Activated T-cell treated with anti-CD3 and anti-CD28 coated beads, Interleukin-2, amount 50 U/mL, for 4 hours (primary cell): ENCODE measurements around the gene FOXL1. TPM values are rescaled to one million over a fixed set of nuclear protein-coding genes. Genes with fewer than 3 reads are reported as not detected.

Experiments
- ATAC-seq, 2 donors: fragments of 200-7000 bp; cut with Tn5 transposase; one replicate each; pipeline ENCODE4 v1.10.0; 2021
- DNase-seq: peaks from one replicate; pipeline ENCODE4 v3.0.0-alpha.2; 2020
- H3K27me3 Mint-ChIP-seq: one replicate; pipeline ENCODE4 v1.8.0; 2021; ENCODE audit warnings: low read depth, mixed read lengths
- H3K36me3 Mint-ChIP-seq: one replicate; pipeline ENCODE4 v1.8.0; 2022; ENCODE audit warnings: mixed read lengths; ENCODE audit not compliant: insufficient read depth
- H3K4me1 Mint-ChIP-seq: one replicate; pipeline ENCODE4 v1.8.0; 2021; ENCODE audit warnings: low read depth, mixed read lengths
- H3K4me3 Mint-ChIP-seq: one replicate; pipeline ENCODE4 v1.8.0; 2021; ENCODE audit warnings: mild to moderate bottlenecking, moderate library complexity, mixed read lengths
- H3K9me3 Mint-ChIP-seq: one replicate; pipeline ENCODE4 v1.8.0; 2021; ENCODE audit warnings: mixed read lengths
- total RNA-seq, 3 donors: library from RNA; stranded (reverse); gene quantifications; one replicate each; pipeline ENCODE4 v1.2.1, GENCODE V29; 2021

Gene FOXL1
- total RNA-seq, 3 donors from 2014 or later = not detected

DNA sequence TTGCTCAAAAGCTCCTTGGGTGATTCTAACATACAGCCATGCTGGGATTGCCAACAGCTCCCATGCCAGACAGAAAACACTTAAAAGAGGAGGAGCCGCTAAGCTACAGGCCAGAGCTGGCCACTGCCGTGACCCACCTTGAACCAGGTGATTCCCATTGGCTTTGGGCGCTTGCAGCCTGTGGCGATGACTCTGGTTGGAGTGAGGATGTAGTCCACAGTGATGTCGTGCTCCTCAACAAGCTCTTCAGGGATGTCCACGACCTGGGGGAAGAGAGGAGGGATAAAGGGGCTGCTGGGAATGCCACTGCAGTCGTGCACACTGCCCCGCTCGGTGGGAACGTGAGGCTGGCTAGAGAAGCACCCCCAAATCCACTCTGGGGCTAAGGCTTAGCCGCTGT lies 36.8 kb upstream of the FOXL1 start:
- peaks cover 64% of the 10 kb centered on the region for H3K36me3 Mint-ChIP-seq
- no peak for ATAC-seq
- no peaks in the 10 kb centered on the region for H3K9me3 Mint-ChIP-seq

DNA sequence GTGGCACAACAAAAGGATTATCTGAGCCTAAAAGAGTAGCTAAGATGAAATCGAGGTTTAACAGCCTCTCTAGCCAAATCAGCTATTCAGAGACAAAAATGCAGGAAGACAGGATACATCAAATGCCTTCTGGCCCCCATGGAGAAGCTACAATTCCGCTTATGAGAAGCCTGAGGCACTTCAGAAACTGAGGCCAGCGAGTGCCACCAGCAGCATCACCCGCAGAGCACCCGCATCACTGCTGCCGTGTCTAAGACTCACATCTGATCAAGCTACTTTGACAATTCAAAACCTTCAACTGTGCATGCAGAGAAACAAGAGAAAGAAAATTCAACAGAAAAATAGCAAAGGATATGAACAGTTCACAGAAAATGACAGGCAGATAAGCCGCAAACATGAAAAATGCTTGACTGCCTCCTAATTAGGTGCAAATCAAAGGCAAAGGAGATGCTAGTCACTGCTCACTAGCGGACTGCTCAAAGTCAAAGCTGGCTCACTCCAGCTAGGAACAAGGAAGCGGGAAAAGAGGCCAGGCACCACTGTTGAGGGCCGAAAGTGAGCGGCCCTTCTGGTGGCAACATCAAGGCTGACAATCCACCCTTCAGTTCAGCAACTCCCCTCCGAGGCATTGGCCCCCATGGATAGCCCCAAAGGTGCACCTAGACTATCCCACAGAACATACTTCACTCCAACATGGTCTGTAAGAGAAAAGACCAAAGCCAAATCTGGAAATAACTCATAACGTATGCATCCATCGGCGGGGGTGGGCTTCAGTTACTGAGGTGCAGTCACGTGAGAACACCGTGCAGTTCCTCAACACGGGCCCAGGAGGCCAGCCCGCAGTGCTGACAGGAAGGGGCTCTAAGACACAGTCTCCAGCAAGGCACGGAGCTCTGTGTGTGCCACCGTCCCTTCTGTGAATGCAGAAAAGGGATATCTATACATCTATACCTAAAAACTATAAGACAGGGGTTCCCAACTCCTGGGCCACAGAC lies 35.3 kb upstream of the FOXL1 start:
- peaks cover 70% of the 10 kb centered on the region for H3K36me3 Mint-ChIP-seq
- DNase-seq = no peak

More for the DNA sequence above, 36.8 kb upstream of the FOXL1 start:
- H3K4me1 Mint-ChIP-seq = no peaks in the 10 kb centered on the region
- no peaks in the 10 kb centered on the region for H3K27me3 Mint-ChIP-seq
- DNase-seq = no peak
- H3K4me3 Mint-ChIP-seq = no peak overlapping the region

DNA sequence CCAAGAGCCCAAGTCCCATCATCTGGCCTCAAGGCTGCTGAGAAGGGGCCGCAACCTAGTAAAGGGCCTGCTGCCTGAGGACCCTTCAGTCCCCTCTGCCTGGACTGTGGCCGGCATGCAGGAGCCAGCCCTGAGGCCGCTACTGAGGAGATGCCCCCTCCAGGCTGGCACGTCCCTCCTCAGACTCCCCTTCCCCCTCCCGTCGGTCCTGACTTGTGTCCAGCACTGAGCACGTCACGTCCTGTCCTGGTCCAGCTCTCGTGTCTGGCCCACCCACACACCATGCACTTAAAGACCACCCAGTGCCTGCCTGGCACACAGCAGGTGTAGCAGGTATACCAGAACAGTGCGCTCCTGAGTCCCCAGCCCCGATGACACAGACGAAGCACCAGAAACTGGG lies 32.9 kb upstream of the FOXL1 start:
- ATAC-seq = no peak
- no peak overlapping the region for H3K4me3 Mint-ChIP-seq

More for the DNA sequence above, 35.3 kb upstream of the FOXL1 start:
- no peak for ATAC-seq
- H3K4me1 Mint-ChIP-seq = no peaks in the 10 kb centered on the region
- H3K9me3 Mint-ChIP-seq = no peaks in the 10 kb centered on the region
- H3K4me3 Mint-ChIP-seq = no peak overlapping the region
- H3K27me3 Mint-ChIP-seq = no peaks in the 10 kb centered on the region

DNA sequence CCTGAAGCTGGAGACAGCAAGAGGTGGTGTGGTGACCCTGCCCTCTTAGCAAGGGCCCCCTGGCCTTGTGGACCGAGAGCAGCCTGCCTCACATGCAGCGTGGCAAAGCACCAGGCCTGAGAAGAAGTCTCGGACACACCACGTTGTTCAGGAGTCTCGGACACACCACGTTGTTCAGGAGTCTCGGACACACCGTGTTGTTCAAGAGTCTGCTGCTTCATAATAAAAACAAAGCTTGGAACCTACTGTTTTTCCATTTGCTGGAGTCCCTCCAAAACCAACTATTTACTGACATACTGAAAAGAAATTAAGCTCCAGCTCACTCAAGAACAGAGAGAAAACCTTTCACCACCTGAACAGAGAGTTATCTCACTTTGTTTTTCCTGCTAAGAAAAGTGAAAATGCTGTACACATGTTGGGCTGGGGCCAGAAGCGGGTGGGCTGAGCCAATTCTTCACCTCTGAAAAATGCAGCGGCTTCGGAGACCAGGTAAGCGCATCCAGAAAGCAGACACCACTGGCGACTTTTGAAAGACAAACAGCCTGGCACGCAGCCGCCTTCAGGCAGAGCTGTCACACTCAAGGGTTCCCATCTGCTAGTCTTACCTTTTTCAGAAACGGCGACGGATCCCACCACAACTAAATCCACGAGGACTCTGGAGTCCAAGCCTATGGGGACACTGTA lies 32.3 kb upstream of the FOXL1 start:
- H3K36me3 Mint-ChIP-seq = peaks cover 51% of the 10 kb centered on the region
- no peaks in the 10 kb centered on the region for H3K4me1 Mint-ChIP-seq
- H3K27me3 Mint-ChIP-seq = no peaks in the 10 kb centered on the region
- no peaks in the 10 kb centered on the region for H3K9me3 Mint-ChIP-seq
- ATAC-seq (no peak), DNase-seq (no peak)
- H3K4me3 Mint-ChIP-seq = no peak overlapping the region

More for the DNA sequence above, 32.9 kb upstream of the FOXL1 start:
- Mint-ChIP-seq H3K9me3 (no peaks in the 10 kb centered on the region), H3K36me3 (peaks cover 57% of the 10 kb centered on the region), H3K27me3 (no peaks in the 10 kb centered on the region), H3K4me1 (no peaks in the 10 kb centered on the region)
- DNase-seq = no peak

DNA sequence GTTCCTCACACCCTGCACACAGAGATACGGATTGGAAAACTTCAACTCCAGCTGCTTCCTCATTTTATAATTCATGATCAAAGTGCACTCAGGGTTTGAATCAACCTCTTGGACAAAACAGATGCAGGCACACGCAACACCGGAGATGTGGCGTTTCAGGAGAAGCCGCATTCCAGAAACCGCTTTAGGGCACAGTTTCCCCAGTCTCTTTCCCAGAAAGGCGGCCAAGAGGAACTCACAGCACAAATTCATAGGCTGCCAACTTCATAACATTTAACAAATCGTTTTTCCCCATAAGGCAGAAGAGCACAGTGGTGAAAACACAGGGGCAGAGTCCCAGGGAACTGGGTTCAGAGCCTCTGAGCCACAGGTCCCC lies 31.7 kb upstream of the FOXL1 start:
- Mint-ChIP-seq H3K36me3 (peaks cover 48% of the 10 kb centered on the region), H3K27me3 (no peaks in the 10 kb centered on the region), H3K4me3 (no peak overlapping the region), H3K4me1 (no peaks in the 10 kb centered on the region), H3K9me3 (no peaks in the 10 kb centered on the region)
- ATAC-seq (no peak), DNase-seq (no peak)

DNA sequence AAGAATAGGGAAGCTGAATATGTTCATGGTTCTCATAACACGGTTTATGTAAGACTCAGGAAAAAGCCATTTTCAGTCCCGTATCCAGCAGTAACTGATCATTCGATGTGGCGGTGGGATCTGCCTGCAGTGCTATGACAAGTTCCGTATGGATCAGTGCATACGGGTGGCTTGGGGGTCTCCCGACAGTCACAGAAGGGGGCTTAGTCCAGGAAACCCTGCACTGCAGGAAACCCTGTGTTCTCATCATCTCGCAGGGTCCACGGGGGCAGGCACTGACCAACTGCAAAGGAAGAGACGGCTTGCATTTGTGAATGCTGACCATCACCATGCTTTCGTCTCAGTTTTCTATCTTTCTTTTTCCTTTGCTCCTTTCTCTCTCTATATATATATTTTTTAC lies 31.1 kb upstream of the FOXL1 start:
- no peak for DNase-seq
- H3K4me3 Mint-ChIP-seq = no peak overlapping the region
- no peaks in the 10 kb centered on the region for H3K4me1 Mint-ChIP-seq

DNA sequence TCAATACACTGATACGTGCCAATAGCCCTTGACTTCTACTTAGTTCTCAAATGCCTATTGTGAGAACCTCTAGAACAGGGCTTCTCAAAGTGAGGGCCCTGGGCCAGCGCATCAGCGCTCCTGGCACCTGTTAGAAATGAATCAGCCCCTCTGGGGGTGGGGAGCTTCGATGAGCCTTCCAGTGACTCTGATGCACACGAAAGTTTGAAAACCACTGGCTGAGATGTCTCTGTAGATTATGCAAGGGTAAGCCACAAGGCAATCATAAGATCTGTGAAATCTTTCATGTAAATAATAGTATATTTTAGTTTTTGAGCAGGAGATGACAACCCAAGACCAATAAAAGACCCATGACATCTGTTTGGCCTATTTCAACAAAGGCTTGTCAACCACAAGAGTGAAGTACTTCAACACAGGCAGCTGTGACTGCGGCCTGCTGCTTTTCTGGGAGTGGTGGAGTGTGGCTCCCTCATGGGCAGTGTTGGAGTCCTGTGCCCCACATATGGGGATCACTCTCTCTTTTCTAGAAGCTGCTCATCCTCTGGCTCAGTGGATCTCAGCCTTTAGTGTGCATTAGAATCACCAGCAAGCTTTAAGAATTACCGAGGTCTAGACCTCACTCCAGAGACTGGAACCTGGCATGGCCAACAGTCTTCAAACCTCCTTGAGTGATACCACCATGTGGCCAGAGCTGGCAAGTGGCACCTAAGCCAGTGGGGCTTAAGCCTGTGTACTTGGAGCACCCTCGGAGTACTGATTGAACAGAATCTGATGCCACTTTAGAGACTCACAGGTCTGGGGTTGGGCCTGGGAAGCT lies 29.1 kb upstream of the FOXL1 start:
- H3K9me3 Mint-ChIP-seq = no peaks in the 10 kb centered on the region
- no peaks in the 10 kb centered on the region for H3K27me3 Mint-ChIP-seq
- H3K36me3 Mint-ChIP-seq = peaks cover 30% of the 10 kb centered on the region
- no peak overlapping the region for H3K4me3 Mint-ChIP-seq
- peaks cover 12% of the 10 kb centered on the region for H3K4me1 Mint-ChIP-seq
- peak; percentile 35 to 83 for ATAC-seq
- no peak for DNase-seq

More for the DNA sequence above, 31.1 kb upstream of the FOXL1 start:
- H3K27me3 Mint-ChIP-seq = no peaks in the 10 kb centered on the region
- peaks cover 41% of the 10 kb centered on the region for H3K36me3 Mint-ChIP-seq
- no peak for ATAC-seq
- H3K9me3 Mint-ChIP-seq = no peaks in the 10 kb centered on the region

DNA sequence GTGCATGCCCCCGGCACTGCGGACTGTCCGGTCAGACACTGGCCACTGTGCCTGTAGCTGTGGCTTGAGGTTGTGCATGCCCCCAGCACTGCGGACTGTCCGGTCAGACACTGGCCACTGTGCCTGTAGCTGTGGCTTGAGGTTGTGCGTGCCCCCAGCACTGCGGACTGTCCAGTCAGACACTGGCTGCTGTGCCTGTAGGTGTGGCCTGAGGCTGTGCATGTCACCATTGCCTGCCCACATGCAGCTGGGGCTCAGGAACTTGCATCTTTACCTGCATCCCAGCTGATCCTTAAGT lies 28.5 kb upstream of the FOXL1 start:
- H3K4me1 Mint-ChIP-seq = peaks cover 14% of the 10 kb centered on the region
- no peaks in the 10 kb centered on the region for H3K27me3 Mint-ChIP-seq
- H3K9me3 Mint-ChIP-seq = no peaks in the 10 kb centered on the region
- no peak for DNase-seq
- peaks cover 24% of the 10 kb centered on the region for H3K36me3 Mint-ChIP-seq
- ATAC-seq = no peak
- H3K4me3 Mint-ChIP-seq = no peak overlapping the region

DNA sequence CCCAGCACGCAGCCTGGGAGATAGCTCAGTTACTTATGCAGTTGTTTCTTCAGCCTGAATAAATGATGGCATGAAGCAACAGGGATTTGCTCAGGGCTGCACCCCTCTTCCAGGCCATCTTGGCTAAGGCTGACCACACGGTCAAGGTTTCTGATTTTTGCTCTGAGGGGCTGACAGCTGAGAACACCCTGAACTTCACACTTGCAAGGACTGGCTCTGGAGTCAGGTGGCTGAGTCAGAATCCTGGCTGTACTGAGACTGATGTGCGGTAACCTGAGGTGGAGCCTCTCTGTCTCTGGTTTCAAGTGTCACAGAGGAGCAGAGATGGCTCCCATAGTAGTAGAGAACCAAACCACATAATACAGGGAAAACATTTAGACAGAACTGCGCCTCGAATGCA lies 28.1 kb upstream of the FOXL1 start:
- DNase-seq (no peak), ATAC-seq (no peak)
- Mint-ChIP-seq H3K4me3 (no peak overlapping the region), H3K4me1 (peaks cover 18% of the 10 kb centered on the region), H3K27me3 (no peaks in the 10 kb centered on the region), H3K9me3 (no peaks in the 10 kb centered on the region), H3K36me3 (peaks cover 20% of the 10 kb centered on the region)

DNA sequence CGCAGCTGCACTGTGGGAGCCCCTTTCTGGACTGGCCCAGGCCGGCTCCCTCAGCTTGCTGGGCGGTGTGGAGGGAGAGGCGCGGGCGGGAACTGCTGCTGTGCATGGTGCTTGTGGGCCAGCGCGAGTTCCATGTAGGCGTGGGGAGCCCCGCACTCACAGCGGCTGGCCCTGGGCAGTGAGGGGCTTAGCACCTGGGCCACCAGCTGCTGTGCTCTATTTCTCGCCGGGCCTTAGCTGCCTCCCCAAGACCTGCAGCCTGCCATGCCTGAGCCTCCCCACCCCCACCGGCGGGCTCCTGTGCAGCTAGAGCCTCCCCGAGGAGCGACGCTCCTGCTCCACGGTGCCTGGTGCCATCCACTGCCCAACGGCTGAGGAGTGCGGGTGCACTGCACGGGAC lies 25.0 kb upstream of the FOXL1 start:
- ATAC-seq (no peak), DNase-seq (no peak)
- Mint-ChIP-seq H3K9me3 (no peaks in the 10 kb centered on the region), H3K27me3 (peaks cover 5% of the 10 kb centered on the region), H3K36me3 (peaks cover 5% of the 10 kb centered on the region), H3K4me1 (peaks cover 18% of the 10 kb centered on the region), H3K4me3 (peak overlapping the region; percentile 94)

DNA sequence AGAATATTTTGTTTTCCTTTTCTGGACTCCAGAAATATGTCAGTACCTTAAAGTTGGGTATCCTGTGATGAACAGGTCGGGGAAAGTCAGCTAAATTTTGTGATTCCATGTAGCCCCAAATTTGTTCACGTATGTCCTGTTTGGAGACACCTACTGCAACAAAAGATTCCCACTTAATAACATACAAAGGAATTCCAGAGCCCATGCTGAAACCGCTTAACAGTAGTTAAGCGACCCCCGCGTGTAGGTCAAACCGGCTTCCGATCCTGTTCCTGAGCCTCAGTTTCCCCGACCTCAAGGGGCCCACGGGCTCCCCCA lies 23.8 kb upstream of the FOXL1 start:
- DNase-seq = no peak
- H3K4me3 Mint-ChIP-seq = peak overlapping the region; percentile 94
- H3K4me1 Mint-ChIP-seq = peaks cover 18% of the 10 kb centered on the region
- peaks cover 4% of the 10 kb centered on the region for H3K36me3 Mint-ChIP-seq
- peaks cover 8% of the 10 kb centered on the region for H3K27me3 Mint-ChIP-seq
- no peaks in the 10 kb centered on the region for H3K9me3 Mint-ChIP-seq
- ATAC-seq = peak in 1 of 2 donors; percentile 4

DNA sequence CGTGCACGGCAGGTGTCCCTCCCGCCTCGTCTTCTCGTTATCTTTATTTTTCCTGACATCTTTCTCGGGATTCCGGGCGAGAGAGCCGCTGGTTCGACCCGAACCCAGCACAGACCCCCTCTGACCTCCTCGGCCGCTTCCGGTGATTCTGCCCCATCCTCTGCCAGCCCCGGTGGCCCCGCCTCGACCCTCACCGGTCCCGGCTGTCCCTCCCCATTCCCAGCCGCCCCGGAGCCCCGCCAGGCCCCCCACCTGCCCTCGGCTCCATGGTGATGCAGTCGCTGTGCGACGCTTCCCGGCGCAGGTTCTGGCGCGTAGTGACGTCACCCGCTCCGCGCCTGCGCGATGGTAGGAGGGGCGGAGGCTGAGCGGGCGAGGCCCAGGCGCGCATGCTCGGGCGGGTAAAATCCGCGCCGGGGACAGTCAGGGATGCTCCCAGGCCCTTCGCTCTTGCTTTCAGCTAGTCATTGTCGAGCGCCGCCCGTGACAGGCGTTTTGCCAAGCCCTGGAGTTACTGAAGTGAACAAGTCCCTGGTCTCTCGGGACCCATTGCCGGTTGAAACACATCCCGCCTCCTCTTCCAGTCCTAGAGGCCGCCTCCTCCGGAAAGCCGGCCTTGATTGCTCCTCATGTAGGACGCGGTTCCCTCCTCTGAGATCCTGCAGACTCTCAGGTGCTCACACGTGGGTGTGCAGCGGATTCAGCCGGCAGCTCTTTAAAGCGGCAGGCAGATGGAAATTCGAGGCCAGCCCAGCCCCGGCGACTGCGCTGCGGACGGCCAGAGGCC lies 23.2 kb upstream of the FOXL1 start, which contains the start of gene MTHFSD:
Gene MTHFSD, minus strand, starts transcription at position 319 of the 787 bp plus-strand sequence. Its CDS starts 51 bp downstream, at position 268.
- ATAC-seq = peak; percentile 94 to 95
- peak; percentile 96 for DNase-seq
- H3K4me1 Mint-ChIP-seq = peaks cover 18% of the 10 kb centered on the region
- peak within 1 kb of the TSS; percentile 94 for H3K4me3 Mint-ChIP-seq
- peaks cover 4% of the 10 kb centered on the region for H3K36me3 Mint-ChIP-seq
- H3K9me3 Mint-ChIP-seq = no peaks in the 10 kb centered on the region
- H3K27me3 Mint-ChIP-seq = peaks cover 9% of the 10 kb centered on the region

DNA sequence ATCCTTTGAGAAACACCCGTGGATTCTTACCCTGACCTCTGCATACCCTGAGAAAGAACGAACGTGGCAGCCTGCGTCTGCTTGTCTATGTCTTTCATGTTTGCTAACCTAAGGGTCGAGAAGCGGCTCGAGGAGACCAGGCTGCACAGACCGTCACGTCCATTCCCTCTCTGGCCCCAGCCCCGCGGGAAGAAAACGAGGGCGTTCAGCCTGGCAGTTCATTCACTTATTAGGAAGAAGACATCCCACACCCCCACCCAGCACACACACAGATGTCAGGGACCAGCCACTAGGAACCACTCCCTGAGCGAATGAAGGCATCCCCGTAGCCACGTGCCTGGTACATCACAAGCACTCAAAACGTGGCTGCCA lies 22.7 kb upstream of the FOXL1 start:
- H3K4me1 Mint-ChIP-seq = peaks cover 18% of the 10 kb centered on the region
- H3K27me3 Mint-ChIP-seq = peaks cover 13% of the 10 kb centered on the region
- peaks cover 4% of the 10 kb centered on the region for H3K36me3 Mint-ChIP-seq
- no peaks in the 10 kb centered on the region for H3K9me3 Mint-ChIP-seq
- DNase-seq = no peak
- peak overlapping the region; percentile 94 for H3K4me3 Mint-ChIP-seq
- no peak for ATAC-seq

DNA sequence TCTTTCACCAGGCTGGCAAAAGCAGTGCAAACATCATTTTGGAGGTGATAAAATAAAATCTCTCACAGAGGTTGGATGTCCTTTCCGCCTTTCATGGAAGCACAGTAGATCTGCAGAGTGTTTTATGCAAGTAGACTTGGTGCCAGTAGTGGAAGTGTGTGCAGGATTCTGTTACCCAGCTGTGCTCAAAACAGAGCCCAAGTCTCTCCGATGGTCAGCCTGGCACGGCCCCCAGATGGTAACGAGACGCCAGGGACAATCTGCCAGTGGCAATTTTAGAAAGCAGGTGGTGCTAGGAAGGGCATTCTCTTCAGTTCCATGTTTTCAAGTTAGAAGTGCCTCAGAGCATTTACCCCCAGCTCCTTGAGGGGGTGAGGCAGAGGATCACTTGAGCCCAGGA lies 21.8 kb upstream of the FOXL1 start:
- H3K4me3 Mint-ChIP-seq = peak overlapping the region; percentile 32
- peaks cover 2% of the 10 kb centered on the region for H3K36me3 Mint-ChIP-seq
- peaks cover 18% of the 10 kb centered on the region for H3K27me3 Mint-ChIP-seq
- no peak for DNase-seq
- H3K4me1 Mint-ChIP-seq = peaks cover 18% of the 10 kb centered on the region
- no peak for ATAC-seq
- no peaks in the 10 kb centered on the region for H3K9me3 Mint-ChIP-seq
